DMS114 treated with DMSO at 0.1 percent for 48 hours (cell line): ENCODE data around the gene AMOTL2.

Experiments
- DNase-seq: peaks from one replicate; lab custom pipeline; 2025; ENCODE audit not compliant: unreplicated experiment; lab: John Stamatoyannopoulos, UW

AMOTL2 gene

DNA sequence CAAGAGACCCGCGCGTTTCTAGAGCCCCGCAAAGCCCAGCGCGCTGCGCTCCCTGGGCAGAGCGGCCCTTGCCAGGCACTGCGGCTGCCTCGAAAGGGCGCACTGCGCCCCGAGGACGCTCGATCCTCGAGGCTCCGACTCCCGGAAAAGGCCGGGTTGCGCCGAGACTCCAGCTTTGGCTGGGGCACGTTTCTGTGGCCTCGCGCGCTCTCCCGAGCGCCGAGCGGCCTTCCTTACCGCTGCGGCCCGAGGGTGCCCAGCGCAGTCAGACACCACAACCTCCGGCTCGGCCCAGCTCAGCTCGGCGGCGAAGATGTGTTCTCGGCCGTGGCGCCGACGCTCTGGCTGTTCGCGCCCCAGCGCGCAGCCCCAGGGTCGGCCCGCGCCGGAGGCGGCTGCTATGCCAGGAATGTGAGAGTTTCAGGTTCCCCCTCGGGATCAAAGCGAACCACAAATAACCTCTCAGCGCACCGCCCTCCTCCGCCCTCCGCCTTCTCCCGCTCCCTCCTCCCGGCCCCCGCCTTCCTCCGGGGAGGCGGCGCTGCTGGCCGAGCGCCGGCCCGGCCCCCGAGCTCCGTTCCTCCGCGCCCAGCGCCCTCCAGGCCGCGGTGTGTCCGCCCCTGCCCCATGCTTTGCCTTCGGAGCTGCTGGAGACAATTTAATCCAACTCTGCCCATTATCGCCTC, at the start of gene AMOTL2:
TSS of gene AMOTL2 (minus strand) at position 343 of the 686 bp plus-strand sequence. CDS start 3,014 bp downstream, outside the sequence.
- DNase-seq: peak; percentile 46

DNA sequence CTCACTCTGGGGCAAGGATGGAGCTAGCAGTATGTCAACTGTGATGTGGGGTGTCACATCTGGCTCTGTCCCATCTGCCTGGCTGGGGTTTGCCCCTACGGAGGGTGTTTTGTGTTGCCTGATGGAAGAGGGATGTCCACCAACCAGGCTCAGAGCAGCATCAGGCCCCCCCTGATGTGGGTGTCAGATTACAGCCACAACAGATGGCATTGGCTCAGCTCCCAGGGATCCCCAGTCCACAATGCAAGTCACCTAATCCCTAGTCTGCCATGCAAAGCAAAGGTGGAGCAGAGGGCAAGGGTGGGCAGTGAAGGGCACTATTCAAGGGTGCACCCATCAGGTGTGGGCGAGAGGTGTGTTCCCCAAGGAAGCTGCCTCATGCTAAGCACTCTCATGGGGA, 48.9 kb upstream of the AMOTL2 start:
- DNase-seq: no peak

DNA sequence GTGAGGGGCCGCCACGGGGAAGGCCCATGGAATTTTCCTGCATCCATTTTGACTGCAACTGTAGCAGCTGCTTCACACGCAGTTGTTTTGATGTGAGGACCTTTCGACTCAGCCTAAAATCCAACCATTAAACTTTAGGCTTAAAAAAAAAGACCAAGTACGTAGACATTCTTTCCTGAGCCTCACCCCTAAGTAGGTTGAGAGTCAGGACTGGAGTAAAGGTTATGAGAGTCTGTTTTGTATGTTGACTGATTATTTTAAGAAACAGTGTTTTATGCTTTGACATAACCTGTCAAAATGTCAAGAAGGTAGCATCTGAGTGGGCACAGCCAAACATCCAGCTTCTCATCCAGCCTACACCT, 45.7 kb upstream of the AMOTL2 start:
- DNase-seq: no peak

DNA sequence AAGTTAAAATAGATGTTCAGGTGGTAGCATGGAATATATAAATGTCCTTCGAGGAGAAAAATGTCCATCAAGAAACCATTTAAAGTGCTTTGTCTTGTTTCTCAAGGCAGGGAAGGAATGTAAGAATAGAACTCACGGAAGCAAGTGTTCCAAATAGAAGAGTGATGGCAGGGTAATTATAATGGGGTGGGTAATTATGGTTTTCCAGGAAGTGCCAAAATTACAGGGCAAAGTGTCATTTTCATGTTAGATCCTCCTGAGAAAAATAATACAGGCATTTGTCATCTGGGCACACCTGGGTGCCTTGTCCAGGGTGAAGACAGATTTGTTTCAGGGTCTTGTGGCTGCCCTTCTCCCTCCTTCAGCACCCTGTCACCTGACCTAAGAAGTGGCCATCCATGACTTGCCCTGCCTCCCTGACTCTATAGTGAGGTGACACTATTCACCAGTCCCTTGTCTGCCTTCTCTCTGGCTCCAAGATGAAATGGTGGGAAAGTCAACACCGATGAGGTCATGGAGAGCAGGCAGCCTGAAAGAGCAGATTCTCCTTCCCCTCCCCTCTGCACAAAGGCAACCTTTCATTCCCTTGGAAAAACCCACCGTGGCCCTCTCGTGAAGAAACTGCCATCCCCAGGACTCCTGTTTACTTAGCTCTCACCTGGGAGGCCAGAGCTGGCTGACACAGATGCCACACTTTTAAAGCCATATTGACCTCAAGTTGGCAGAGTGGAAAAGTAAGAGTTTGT, 45.1 kb upstream of the AMOTL2 start:
- DNase-seq: no peak

DNA sequence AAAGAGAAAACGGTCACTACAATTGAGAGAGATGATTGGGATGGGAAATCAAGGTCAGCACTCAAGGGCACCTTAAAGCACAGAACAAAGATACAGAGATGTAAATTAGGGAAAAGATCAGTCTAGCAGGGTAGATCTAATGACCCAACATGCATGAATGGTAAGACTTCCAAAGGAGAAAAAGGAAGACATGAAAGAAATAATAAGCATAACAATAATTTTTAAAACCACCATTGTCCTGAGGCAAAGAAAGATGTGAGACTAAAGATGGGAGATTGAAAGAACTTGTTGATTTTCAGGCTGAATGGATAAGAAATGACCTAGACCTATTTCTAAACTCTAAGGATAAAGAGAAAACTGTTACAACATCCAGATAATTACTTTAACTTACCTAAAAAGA, 34.8 kb upstream of the AMOTL2 start:
- DNase-seq: no peak

DNA sequence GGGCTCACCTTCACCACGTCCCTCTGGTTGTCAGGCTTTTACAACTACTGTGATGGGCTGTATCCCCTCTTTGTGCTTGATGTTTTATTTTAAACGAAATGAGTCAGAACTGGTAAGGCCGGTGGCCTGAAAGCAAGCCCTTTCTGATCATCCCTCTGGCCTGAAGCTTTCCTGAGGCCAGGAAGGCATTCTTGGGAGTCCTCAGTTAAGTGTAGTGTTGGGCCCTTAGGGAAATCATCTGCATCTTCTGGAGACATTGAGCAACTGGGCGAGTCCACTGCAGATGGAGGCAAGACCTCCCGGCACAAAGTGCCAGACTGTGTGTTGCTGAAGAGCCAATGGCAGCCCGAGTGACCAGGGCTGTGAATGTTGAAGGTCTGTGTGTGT, 33.0 kb upstream of the AMOTL2 start:
- DNase-seq: no peak

DNA sequence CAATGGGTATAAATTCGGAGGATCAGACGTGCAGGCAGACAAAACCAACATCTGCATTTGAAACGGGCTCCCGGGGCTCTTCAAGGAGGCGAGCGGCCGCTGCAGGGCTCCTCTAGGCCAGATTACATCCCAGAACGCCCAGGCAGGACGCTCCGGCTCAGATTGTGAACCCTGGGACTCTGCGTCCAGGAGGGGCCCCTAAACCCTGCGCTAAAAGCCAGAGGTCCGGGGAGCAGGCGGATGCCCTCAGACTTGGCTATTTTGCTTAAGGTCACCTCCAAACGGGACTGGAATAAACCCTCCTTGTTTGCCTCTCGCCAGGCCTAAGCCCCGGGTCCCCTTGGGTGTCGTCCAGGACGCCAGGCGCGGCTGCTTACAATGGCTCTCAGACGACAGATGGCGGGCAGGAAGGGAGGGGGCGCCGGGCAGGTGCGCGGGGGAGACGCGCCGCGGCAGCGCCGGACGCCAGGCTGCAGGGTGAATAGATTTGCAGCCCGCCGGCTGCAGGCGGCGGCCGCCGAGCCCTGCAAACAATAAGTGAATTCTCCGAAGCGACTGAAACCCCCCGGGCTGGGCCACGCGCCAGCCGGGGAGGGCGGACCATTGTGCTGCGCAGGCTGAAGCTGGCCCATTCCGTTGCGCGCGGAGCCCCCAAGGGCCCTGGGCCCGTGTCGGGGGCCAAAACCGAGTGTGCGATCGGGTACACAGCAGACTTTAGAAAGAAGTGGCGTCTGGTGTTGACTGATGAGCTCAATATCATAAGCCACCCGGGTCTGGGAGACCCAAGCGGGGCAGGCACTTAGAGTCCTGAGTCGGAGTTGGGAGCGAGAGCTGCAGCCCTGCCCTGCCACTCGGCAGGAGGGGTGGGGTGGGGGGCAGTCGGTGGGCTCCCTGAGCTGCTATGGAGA, 32.3 kb upstream of the AMOTL2 start:
- DNase-seq: no peak

DNA sequence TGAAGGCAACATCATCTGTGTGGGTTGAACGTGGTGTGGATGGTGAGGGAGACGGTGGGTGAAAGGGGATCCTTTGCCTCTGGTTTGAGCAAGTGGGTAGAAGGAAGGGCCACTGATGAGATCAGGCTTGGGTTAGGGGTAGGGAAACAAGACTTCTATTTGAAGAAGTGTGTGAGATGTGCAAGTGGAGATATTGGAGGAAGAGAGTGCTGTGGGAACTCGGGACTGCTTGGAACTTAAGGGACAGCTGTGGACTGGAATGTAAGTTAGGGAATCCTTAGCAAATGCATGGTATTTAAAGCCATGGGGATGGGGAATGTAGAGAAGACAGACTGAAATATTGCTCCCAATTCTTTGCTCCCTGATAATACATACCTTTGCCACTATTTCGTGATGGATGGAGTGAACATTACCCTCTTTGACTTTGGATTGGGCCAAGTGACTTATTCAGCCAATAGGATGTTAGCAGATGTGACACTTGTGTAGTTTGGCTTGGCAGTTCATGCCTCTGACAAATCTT, 30.2 kb upstream of the AMOTL2 start:
- DNase-seq: no peak

DNA sequence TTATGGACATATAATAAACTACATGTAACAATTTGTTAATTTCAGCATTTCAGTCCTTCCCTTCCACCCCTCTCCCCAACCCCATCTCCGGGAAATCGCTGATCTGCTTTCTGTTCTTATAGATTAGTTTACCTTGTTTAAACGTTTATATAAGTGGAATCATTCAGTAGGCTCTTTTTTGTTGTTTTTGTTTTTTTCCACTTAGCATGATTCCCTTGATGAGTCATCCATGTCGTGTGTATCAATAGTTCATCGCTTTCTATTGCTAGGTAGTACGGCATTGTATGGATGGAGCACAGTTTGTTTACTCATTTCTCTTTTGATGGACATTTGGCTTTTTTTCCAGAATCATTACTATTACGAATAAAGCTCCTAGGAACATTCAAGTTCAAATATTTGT, 23.5 kb upstream of the AMOTL2 start:
- no peak for DNase-seq

DNA sequence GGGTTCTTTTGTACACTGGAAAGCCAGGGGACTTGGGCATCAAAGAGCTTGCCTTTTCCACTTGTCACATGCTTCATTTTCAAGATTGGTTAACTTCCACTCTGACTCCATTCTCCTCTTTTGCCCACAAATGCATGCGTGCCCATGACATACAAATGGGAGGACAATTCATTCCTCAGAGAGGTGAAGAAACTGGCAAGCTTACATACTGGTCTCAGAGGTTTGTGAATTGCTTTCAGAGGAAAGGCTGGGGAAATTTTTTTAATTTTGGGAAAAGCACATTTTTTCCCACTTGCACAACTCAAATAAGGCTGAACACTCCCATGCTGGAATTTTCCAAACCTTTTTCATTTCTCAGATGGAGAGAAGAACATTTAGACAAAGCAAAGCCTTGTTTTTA, 20.9 kb upstream of the AMOTL2 start:
- no peak for DNase-seq

DNA sequence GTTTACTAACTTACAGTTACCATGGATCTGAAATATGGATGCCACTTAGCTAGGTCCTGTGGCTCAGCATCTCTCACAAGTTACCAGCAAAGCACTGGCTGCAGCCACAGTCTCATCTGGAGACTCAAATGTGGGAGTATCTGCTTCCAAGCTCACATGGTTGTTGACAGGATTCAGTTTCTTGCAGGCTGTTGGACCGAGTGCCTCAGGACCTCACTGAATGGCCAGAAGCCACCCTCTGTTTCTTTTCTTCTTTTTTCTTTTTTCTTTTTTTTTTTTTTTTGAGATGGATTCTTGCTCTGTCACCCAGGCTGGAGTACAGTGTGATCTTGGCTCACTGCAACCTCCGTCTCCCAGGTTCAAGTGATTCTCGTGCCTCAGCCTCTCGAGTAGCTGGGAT, 20.1 kb upstream of the AMOTL2 start:
- DNase-seq: no peak

DNA sequence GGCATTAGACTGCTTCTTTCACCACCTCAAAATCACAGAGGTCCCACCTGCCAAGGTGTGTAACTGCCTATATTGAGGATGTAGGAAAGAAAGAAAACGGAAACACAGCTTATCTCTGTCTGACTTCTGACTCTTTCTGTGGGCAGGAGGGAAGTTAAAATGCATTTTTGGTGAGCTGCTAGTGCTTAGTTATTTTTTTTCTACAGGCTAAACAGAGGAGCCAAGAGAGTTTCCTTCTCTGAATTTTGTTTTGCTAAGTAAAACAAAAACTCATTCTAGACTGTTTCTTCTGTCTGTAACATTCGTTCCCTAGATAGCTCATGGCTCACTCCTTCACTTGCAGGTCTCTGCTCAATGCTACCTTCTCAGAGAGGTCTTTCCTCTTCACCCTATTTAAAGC, 18.8 kb upstream of the AMOTL2 start:
- DNase-seq: no peak

DNA sequence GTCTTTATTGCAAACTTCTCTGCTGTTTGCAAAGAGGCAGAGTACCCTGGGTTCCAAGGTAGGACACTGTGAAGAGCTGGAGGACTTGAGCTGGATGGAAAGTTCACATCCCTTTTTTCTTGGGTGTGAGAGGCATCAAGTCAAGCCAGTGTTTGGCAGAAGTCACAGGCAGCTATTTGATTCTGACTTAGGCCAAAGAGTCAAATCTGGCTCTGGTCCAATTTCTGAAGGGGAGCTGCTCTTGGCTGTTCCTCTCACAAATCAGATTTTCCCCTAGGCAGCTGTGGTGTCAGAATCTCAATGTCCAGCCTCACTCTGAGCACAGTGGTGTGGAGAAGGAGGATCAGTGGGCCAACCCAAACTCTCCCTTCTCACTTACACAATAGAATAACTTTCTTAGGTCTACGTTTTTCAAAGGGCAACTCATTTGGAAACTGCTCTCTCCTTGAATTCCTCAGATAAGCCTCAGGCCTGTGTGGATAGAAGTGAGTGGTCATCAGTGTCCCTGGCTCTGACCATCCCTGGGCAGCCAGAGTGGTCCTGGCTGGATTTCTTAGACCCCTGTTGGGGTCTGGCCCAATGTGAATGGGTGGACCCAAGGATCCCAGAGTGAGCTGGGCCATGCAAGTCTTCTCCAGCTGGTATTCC, 18.2 kb upstream of the AMOTL2 start:
- no peak for DNase-seq

DNA sequence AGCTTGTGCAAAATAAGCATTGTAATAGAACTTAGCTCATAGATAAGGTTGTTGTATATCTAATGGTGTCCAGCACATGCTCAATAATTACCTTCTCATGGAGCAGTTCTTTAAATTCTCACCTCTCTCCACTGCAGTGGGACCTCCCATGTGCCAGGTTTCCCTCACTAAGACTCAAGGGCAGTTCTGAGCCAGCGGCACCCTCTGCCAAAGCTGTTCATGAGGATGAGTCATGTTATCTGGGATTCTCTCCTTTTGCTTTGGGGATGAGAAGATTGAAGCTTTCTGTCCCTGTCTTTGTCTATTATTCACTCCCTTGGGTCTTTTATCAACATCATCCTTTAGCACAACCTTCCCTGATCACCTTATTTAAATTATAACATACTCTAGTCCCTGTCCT, 15.6 kb upstream of the AMOTL2 start:
- DNase-seq: no peak

DNA sequence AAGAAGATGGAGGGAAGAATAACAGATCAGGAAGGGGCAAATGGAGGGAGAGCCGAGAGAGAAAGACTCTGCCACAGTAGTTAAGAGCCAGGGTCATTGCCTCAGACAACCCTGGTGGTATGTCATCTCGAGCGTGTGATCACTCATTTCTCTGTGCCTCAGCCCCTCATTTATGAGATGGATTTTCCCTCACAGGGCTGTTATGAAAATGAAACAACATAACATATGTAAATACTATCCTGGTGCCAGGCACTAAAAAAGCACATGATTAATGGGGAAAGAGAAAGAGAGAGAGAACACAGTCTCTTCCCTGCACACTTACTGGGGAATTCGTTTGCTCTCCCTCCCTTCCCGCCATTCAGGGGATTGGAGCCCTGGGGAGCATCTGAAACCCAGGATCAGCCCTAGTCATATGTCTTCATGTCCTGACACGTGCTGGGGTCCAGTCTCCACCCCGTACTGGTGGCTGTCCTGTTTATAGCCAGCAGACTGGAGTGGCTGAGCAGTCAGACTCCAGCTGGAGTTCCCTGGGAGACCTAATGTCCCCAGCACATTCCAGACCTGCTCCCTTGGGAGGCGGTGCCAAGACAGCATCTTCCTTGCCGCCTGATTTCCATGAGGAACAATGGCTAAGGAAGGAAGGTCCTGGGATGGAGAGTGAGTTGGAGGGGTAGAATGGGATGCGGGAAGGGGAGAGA, 14.7 kb upstream of the AMOTL2 start:
- DNase-seq: no peak

DNA sequence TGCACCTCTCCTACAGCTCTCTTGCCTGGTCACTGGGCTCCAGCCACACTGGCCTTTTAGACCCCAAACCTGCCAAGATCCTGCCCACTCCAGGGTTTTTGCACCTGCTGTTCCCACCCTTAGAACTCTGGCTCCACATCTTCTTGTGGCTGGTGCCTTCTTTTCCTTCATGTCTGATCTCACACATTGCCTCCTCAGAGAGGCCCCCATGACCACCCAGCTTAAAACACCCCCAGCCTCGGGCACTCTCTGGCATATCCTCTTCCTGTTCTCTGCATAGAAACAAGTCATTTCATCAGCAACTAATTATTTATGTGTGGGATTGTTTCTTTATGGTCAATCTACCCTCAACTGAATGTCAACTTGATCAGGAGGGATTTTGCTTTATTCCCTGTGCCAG, 14.0 kb upstream of the AMOTL2 start:
- no peak for DNase-seq

DNA sequence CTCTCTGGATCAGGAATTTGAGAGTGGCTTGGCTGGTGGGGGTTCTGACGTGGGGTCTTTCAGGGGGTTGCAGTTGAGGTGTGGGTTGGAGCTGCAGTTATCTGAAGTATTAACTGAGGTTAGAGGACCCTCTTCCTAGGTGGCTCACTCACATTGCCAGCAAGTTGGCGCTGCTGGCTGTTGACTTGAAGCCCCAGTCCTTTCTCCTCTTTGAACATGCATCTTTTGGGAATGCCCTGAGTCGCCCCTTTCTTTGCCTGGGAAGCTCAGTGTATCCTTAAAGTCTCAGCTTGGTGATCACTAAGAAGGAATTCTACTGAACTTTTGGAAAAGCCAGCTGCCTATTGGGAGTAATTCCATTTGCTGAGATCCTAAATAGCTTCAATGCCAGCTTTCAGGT, 13.0 kb upstream of the AMOTL2 start:
- DNase-seq: no peak

DNA sequence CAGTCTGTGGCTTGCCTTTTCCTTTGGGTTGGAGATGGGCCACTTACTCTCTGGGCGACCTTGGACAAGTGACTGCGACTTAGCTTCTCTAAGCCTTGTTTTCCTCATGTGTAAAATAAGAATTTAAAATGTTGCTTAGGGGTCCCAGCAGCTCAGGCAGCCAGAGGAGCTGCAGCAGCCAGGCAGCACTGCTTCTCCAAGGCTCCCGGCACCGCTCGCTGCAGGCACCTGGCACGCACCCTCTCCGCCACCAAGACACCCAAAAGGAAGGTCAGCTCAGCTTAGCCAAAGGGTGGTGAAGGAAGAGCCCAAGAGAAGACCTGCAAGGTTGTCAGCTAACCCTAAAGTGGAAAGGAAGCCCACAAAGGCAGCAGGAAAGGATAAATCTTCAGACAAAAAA, 10.7 kb upstream of the AMOTL2 start:
- no peak for DNase-seq

DNA sequence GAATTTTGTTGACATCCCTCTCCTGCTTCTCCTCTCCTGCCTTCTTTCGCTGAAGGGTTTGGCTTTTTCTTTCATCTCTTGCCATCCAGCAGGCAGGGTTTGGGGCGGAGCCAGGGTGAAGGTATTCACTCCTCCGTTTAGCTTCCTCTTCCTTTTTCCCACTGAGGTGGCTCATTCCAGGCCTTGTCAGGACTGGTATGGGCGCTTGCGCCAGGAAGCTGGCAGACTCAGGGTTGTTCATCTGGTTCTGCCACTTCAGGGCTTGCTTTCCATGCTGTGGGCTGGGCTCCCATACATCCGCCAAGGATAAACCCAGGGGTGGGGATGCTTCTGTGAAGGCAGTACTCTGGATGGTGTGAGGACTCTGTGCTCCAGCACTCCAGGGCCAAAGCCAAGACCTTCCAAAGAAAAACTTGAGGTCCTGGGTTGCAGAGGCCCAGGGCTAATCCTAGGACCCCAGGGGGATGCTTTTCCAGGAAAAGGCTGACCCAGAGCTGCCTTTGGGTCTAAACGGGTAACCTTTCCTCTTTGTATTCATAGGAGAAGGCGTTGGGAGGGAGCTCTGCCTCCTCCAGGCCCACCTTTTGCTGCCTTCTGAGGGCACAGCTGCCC, 7.7 kb upstream of the AMOTL2 start:
- no peak for DNase-seq

DNA sequence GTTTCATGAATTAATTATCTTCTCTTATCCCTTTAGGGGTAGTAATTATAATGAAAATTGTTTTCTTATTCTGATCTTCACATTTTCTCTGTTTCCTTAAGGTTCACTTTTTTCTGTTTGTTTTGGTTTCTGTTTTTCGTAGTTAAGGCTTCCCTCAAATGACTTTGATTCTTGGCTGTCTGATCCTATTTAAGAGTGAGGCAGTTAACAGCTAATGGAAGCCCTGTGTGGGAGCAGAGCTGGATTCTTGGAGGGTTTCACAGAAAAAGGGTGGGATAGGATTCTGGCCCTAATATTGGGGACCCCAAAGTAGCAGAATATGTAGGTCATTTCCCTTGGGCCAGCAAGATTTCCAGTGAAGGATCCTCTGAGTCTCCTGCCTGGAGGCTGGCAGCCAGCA, 6.8 kb upstream of the AMOTL2 start:
- DNase-seq: no peak
